GM19193 (cell line): ENCODE results near the gene PRDX6.
A peak's percentile ranks its signal among the peaks of the same experiment; 100 is the strongest.

ENCODE experiments used
- POLR2A ChIP-seq: IDR thresholded peaks from 4 replicates; pipeline ENCODE4 v1.6.1; 2011; ENCODE audit not compliant: insufficient read depth, insufficient read length; ENCODE audit errors: extremely low read depth

Gene PRDX6

DNA sequence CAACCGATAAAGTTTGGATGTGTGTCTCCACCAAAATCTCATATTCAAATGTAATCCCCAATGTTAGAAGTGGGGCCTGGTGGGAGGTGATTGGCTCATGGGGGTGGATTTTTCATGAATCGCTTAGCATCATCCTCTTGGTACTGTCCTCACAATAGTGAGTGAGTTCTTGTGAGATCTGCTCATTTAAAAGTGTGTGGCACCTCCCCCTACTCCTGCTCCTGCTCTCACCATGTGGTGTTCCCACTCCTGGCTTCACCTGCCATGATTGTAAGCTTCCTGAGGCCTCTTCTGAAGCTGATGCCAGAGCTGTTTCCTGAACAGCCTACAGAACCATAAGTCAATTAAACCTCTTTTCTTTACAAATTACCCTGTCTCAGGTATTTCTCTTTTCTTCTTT is 28.2 kb upstream of the PRDX6 start:
- TF ChIP-seq POLR2A, result no peak

DNA sequence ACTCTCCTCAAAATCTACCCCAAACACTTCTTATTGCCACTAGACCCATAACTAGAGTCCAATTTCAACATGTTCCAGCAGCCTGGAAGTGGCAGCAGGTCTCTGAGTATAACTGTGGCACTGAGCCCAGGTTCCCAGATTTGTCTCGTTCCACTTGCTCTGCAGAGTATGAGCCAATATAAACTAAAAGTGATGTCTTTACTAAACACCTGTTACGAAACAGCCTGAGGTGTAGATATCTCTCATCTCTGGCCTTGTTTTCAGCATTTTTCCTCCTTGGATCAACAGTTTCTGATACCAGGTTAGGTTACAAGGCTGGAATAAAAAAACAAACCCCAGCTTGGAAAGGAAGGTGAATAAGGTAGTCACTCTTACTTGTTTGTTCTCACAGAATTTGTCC is 25.2 kb upstream of the PRDX6 start:
- no peak for TF ChIP-seq POLR2A

DNA sequence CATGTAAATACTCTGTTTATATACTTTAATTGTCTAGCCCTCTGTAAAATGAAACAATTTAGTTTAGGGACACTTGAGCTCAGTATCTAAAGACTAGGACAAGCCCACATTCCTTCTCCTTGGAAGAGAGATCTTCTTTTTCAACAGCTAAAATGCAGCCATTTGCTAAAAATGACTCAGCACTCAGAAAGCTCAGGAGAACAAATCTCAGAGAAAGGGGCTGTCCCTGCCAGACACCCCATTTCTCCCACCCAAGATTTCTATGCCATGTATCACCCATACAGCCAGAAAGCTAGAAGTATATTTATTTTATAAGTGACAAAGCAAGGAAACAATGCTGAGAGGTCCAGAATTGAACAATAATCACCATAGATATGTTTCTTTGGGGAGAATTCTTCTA is 23.2 kb upstream of the PRDX6 start:
- TF ChIP-seq POLR2A, result no peak

DNA sequence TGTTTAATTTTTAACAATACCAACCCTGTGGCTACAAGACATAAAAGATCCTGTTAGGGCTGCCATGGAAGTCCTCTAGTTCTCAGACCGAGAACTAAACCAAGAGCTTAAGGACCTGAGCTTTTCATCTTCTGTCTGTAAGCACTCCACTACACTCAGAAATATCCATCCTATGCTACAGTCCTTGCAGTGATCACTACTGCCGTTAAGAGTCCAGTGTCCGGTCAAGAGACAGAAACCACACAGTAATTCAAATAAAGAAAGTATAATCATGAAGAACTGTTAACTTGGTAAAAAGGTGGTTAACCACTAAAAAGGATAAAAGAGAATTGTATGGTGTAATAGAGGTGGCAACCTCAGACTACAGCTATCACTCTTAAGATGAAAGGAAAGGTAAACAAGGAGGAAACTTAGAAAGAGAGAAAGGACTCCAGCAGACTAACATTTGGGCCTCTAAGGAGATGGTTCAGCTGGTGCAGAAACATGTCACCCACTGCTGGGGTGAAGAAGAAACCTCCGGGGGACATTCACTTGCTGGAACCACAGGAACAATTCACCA is 22.1 kb upstream of the PRDX6 start:
- TF ChIP-seq POLR2A, result no peak

DNA sequence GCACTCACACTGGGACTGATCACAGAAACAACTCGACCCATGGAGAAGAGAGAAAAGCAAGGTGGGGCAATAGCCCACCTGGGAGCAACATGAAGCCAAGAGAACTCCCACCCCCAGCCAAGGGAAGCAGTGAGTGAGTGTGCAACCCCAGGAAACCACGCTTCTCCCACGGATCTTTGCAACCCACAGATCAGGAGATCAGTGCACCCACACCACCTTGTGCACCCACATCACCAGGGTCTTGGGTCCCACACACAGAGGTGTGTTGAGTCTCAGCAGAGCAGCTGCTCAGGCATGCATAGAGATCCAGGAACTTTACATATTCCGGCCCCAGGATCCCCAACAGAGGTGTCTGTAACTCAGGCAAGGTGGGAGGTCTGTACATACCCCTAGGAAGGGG is 17.2 kb upstream of the PRDX6 start:
- no peak for TF ChIP-seq POLR2A

DNA sequence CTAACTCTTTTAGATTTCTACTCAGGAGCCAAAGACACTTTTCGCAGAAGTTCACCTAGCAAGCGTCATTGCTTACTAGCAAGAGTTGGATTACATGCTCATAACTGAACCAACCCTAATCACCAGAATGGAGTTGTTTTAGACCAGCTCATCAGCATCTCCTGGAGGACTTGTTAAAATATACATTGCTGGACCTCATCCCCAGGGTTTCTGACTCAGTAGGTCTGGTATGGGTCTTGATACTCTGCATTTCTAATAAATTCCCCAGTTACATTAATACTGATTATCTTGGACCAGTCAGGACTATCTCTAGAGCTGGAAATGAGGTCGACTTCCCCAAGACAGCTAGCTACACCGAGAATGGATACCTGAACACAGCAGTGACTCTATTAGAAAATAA is 9.7 kb upstream of the PRDX6 start:
- no peak for TF ChIP-seq POLR2A

DNA sequence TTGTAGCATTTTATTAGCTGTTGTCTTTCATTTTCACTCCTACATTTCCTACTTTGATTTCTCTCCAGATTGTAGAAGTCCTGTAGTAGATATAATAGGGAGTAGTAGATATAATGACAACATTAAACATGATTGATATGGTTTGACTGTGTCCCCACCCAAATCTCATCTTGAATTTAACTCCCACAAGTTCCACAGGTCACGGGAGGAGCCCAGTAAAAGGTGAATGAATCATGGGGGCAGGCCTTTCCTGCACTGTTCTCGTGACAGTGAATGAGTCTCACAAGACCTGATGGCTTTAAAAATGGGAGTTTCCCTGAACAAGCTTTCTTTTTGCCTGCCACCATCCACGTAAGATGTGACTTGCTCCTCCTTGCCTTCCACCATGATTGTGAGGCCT is 7.5 kb upstream of the PRDX6 start:
- TF ChIP-seq POLR2A, result no peak

DNA sequence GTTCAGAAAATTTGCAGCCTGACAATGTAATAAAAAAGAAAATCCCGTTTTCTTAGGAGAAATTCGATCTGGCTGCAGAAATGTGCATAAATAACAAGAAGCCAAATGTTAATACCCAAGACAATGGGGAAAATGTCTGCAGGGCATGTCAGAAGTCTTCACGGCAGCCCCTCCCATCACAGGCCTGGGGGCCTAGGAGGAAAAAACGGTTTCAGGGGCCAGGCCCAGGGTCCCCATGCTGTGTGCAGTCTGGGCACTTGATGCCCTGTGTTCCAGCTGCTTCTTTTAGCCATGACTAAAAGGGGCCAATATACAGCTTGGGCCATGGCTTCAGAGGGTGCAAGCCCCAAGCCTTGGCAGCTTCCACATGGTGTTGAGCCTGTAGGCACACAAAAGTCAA is 6.5 kb upstream of the PRDX6 start:
- no peak for TF ChIP-seq POLR2A

DNA sequence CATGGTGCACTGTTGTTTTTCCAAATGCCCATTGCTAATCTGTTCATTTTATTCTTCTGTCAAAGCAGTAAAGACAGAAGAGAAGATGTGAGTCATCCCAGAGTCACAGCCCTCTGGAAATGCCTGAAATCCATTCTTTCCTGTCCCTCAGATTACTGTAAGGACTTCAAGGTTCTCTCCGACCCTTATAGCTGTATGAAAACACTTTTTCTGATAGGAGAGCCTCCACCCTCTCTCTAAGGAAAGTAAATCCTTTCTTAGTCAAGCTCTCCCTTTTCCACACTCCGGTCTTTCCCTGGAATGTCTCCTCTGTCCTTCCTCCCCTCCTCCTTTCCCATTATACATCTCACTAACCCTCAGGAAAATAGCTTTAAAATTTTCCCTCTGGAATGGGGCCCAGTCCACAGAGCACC is 3.5 kb upstream of the PRDX6 start:
- no peak for TF ChIP-seq POLR2A

DNA sequence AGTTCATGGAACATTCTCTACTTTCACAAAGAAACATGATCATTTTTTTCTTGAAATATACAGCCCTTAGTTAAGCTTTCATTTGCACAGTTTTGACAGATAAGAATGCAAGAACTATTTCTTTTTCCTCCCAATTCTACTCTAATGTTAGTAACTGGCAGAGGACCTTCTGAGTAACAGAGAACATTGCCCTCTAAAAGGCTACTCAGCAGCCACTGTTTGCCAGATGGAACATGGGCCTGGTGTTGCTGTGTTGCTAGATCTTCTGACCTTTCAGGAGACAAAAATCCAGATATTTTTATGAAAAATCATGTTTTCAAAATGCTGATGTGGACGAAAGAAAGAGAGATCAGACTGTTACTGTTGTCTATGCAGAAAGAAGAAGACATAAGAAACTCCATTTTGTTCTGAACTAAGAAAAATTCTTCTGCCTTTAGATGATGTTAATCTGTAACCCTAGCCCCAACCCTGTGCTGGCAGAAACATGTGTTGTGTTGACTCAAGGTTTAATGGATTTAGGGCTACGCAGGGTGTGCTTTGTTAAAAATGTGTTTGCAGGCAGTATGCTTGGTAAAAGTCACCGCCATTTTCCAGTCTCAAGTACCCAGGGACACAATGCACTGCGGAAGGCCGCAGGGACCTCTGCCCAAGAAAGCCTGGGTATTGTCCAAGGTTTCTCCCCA is 2.9 kb upstream of the PRDX6 start:
- no peak for TF ChIP-seq POLR2A

DNA sequence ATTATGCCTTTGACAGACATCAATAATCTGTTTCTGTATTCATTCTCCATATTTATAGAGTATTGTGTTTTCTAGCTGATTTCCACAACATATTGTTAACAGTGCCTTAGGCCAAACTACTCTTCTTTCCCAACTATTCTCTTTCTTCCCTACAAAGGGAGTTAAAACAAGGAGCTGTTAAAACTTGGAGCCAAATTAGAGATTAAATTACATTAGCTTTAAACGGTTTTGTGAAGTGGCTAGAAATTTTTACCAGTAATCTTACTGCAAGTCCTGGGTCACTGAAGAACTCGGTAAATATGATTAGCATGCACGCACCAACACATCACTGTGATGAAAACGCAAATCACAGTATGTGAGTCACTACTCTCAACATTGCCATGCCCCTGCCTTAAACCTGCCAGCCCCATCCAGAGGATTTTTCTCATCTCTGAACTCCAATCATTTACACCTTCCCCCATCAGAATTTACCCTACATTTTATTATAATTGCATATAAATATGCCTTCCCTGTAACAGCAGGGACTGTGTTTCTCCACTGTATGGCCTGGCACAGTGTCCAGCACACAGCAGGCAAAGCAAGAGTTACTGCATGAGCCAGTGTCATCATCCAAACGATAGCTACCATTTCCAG is 1.5 kb upstream of the PRDX6 start:
- TF ChIP-seq POLR2A, result no peak

DNA sequence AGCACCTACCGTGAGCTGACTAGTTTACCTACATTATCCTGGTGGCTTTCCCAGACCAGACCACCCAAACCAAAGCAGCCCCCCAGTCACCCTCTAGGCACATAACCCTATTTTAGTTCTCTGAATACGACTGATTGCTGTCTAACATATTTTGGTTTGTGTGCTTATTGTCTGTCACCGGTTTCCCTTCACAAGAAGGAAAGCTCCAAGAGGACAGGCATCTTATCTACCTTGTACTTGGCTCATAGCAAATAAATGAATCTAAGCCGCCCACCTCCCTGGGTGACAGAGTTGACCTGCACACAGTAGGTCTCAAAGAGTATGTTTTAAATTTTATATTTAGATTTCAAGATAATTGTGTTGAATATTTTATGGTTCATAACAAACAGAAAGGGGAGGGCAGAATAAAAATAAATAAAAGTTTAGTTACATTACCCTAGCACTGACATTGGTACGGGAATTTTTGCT is 904 bp upstream of the PRDX6 start:
- TF ChIP-seq POLR2A, result no peak

DNA sequence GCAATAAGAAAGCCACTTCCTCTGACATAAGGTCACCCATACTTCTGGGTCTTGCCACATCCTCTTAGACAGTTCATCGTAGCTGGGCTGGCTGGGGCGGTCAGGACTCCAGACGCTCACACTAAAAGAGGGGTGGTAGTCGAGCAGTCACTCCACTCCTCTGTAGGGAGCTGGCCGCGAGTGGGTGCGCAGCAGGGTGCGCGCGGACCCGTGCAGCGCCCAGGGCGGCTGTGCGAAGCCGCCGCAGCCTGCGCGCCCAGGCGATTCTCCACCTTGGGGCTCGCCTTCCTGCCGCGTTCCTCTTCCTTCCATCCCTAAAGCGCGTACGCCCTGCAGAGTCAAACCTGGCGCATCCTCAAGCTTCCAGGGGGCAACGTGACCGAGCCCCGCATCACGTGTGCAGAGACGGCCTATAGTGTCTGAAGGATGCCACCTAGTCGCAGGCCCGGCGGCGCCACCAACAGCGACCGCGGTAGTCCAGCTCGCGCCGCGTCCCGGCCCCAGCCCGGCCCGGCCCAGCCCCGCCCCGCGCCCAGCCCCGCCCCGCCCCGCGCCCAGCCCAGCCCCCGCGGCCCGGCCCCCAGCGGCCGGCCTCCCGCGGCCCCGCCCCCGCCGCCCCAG is 360 bp upstream of the PRDX6 start:
- TF ChIP-seq POLR2A, result peak; percentile 75

DNA sequence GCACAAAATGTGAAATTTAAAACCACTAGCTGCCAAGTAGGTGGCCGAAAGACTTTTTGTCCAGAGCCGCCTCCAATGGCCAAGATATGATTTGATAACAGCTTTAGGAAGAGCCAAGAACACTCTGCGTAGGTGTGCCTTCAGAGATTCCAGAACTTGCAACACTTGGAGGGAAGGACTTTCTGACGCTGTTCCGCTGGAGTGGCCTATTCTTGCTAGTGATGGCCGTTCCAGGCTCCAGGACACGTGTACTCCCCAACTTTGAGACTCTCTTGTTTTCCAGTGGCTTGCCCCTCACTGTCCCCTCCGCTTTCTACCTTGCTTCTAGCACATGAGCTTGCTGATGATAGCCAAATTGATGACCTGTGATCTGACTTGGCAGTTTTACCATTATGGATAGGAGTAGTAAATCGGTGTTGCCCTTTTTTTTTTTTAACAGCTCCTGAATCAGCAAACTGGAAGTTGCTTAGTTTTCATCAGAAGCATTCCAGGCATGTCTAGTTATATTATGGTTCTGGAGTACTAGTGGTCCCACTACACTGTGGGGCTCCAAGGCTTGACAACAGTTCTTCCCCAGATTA is 1.0 kb downstream of the PRDX6 start:
- no peak for TF ChIP-seq POLR2A

DNA sequence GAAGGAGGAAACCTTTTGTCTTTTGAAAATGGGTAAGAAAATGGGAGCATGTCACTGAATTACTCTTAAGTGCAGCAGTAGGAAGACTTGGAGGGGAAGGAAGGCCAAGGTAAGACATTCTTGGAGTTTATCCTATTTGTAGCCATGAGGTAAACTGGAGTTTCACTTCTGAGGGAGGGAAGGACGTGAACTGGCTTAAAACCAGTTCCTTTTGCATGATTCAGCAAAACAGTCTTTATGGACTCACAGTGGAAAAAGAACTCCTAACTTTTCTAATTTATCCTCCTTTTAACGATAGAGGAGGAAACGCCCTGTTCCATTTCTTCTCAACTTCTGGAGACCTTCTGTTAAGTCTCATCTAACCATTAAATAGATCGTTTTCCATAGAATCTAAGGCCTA is 2.5 kb downstream of the PRDX6 start:
- no peak for TF ChIP-seq POLR2A
